Mesodermal cell (in vitro differentiated cells): ENCODE results near the gene MGME1.

Experiments
- H3K27ac ChIP-seq: 2 replicates; pipeline ENCODE4 v1.7.0; 2013; ENCODE audit warnings: mild to moderate bottlenecking, low read depth, low read length, moderate library complexity; ENCODE audit not compliant: severe bottlenecking
- H3K36me3 ChIP-seq: 2 replicates; pipeline ENCODE4 v1.7.1; 2013; ENCODE audit warnings: mild to moderate bottlenecking, low read length, moderate library complexity; ENCODE audit not compliant: control insufficient read depth, insufficient read depth
- H3K4me1 ChIP-seq: one replicate; pipeline ENCODE4 v1.7.1; 2013; ENCODE audit warnings: mild to moderate bottlenecking, low read length; ENCODE audit not compliant: insufficient read depth, control insufficient read depth, poor library complexity, severe bottlenecking
- H3K4me3 ChIP-seq: 2 replicates; pipeline ENCODE4 v1.7.0; 2013; ENCODE audit warnings: low read length, control low read depth, mild to moderate bottlenecking; ENCODE audit not compliant: insufficient read depth, poor library complexity, severe bottlenecking; ENCODE audit errors: extremely low read depth
- H3K9me3 ChIP-seq: 2 replicates; pipeline ENCODE4 v1.7.1; 2013; ENCODE audit warnings: mild to moderate bottlenecking, low read length, moderate library complexity; ENCODE audit not compliant: control insufficient read depth
- WGBS, 2 experiments: methylation state at CpG; one replicate each; pipeline ENCODE4 v1.1.5; 2013; ENCODE audit warnings: missing lambda C conversion rate in 2 of 2; ENCODE audit not compliant: insufficient coverage in 2 of 2; 5-methylcytosine and 5-hydroxymethylcytosine counted together

MGME1 gene

DNA sequence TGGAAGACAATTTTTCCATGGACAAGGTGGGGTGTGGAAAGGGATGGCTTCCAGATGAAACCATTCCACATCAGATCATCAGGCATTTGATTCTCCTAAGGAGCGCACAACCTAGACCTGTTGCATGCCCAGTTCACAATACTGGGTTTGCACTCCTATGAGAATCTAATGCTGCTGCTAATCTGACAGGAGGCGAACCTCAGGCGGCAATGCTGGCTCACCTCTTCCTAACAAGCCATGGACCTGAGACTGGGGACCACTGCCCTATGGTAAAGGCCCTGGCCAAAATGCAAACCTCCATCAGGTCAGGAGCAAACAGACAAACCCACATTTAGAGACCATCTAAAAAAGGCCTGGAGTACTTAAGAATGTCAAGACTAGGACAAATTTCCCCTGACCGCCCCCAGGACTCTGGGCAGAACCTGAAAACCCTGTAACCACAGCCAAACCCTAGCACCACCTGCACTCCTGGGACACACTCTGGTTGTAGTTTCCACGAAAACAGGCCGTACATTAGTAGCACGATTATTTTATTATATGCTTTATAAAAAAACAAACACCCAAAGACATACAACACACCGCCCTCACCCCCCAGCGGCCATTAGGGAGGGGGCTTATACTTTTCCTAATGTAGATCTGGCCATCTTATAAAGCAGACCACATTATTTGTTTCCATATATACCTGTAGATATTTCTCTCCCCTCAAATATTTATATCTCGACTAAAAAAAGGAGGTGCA lies 27.6 kb upstream of the MGME1 start:
- WGBS, 2 experiments: 93 to 100% methylated on average over 3 to 5 of the region's 10 CpGs
- Histone ChIP-seq H3K27ac (no peak overlapping the region), H3K36me3 (peaks cover 57% of the 10 kb centered on the region), H3K4me1 (peaks cover 14% of the 10 kb centered on the region), H3K4me3 (no peak overlapping the region), H3K9me3 (no peaks in the 10 kb centered on the region)

DNA sequence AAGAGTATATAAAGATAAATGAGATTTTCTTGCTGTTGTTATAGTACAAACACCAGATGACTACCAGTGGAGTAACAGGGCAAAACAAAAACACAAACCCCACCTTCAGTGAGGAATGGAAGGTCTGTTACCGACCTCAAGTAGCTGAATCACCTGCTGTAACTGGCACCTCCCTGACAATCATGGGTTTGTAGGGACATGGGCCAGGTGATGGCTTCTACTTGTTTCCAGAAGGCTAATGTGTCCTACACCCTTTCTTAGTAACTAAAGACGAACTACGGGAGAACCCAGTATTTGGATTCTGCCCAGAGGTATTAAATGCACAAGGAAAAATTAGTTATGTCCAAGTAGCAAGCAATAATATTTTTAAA lies 27.0 kb upstream of the MGME1 start:
- no peak overlapping the region for H3K4me3 ChIP-seq
- H3K27ac ChIP-seq: no peak overlapping the region
- H3K36me3 ChIP-seq: peaks cover 63% of the 10 kb centered on the region
- H3K4me1 ChIP-seq: peaks cover 8% of the 10 kb centered on the region
- H3K9me3 ChIP-seq: no peaks in the 10 kb centered on the region
- no CpG with 5 or more reads among the region's 3 CpGs for WGBS, 2 experiments

DNA sequence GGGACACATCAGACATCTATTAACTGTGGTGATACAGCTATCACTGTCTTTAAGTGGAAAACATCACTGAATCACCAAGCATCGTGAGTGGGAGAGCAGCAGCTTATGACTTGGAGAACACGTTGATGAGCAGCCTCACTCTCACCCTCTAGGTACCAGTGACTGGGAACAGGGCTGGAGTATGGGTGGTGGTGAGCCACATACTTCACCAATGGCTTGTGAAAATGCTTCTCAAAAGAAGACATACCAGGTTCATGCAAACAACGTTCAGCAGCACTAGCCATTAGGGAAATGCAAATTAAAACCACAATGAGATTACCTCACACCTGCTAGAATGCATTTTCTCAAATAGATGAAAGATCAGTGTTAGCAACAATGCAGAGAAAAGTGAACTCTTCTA lies 25.5 kb upstream of the MGME1 start:
- Histone ChIP-seq H3K9me3 (no peaks in the 10 kb centered on the region), H3K27ac (no peak overlapping the region), H3K4me1 (no peaks in the 10 kb centered on the region), H3K36me3 (peaks cover 76% of the 10 kb centered on the region), H3K4me3 (no peak overlapping the region)
- 86% methylated on average over 3 of the region's 3 CpGs; no CpG with 5 or more reads in 1 of the 2 experiments for WGBS, 2 experiments

DNA sequence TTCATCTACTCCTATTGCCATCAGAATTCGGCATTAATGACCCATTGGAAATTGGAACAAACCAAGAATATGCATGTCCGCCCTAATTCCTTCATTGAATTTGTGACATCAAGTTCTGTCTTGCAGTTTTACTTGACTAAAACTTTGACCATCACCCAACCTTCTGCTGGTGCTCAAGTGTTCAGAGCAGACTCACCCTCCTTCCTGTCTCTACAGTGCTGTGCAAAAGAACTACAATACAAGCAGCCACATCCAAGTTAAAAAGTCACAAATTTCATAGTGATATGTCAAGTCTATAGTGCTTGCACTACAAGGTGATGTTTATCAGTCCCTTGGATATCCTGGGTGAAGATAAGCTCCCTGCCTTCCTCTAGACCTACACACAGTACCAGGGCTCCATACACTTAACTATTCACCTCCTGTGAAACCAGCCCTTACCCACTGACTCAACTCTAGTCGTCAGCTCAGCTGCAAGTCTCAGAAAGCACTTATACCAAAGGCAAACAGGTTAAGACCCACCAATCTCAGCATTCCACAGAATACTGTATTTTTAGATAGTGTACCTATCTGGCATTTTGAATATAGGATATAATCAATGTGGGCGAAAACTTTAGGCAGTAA lies 23.9 kb upstream of the MGME1 start:
- Histone ChIP-seq H3K27ac (no peak overlapping the region), H3K4me3 (no peak overlapping the region), H3K4me1 (no peaks in the 10 kb centered on the region), H3K36me3 (peaks cover 92% of the 10 kb centered on the region), H3K9me3 (no peaks in the 10 kb centered on the region)
- 95 to 100% methylated on average over 2 to 3 of the region's 4 CpGs for WGBS, 2 experiments

DNA sequence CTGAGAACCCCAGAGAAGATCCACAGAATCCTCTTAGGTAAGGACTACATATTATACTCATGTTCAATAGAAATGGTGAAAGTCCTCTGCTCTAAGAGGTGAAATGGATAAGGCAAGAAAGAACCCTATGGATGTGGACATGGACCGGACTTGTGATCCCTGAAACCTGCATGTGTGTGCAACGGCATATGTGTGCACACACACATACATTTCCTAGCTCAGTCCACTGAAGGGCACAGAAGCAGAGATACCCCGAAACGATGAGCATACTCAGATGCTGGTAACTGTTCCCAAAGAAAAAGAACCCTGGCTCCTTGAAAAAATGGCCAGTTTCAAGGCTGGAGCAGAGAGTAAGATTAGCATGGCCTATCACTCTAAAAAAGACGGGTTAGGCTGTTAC lies 22.8 kb upstream of the MGME1 start:
- H3K36me3 ChIP-seq: peaks cover 97% of the 10 kb centered on the region
- WGBS, 2 experiments: 94 to 100% methylated on average over 2 to 3 of the region's 5 CpGs

DNA sequence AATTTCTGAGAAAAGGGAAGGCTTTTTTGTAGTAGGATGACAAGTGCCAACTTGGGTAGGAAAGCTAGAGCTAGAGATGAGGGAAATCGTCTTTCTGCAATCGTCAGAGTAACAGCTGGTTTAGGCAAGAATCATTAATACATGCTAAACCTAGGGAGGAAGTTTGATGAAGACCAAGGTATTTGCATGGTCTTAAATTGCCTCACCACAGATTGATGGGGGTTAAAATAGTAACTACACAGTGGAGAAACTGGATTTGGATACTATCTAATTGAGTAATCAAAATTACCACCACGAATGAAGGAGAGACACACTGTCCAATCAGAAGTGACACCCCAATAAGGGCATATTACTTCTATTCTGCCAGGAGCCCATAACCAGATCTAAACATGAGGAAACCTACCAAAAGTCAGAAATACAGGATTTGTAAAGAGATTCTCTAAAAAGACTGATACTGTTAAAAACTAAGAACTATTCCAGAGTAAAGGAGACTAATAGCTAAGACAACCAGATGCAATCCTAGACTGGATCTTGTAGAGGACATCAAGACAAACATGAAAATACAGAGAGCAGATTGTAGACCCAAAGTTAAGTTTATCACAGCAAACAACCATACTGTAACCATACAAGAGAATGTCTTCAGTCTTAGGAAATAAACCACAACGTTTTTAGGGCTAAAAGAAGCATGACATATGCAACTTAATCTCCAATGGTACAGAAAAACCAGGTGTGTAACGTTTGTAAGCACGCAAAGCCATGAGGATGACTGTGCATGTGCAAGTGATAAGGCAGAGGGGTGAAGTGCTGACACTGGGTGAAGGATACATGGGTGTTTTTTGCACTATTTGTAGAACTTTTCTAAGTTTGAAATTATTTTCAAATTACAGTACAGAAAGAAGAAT lies 22.0 kb upstream of the MGME1 start:
- Histone ChIP-seq H3K4me1 (no peaks in the 10 kb centered on the region), H3K27ac (no peak overlapping the region), H3K36me3 (peaks cover 97% of the 10 kb centered on the region), H3K4me3 (no peak overlapping the region), H3K9me3 (no peaks in the 10 kb centered on the region)
- WGBS, 2 experiments: 95 to 100% methylated on average over 2 to 5 of the region's 6 CpGs

More for the DNA sequence above, 22.8 kb upstream of the MGME1 start:
- Histone ChIP-seq H3K9me3 (no peaks in the 10 kb centered on the region), H3K4me3 (no peak overlapping the region), H3K4me1 (no peaks in the 10 kb centered on the region), H3K27ac (no peak overlapping the region)

DNA sequence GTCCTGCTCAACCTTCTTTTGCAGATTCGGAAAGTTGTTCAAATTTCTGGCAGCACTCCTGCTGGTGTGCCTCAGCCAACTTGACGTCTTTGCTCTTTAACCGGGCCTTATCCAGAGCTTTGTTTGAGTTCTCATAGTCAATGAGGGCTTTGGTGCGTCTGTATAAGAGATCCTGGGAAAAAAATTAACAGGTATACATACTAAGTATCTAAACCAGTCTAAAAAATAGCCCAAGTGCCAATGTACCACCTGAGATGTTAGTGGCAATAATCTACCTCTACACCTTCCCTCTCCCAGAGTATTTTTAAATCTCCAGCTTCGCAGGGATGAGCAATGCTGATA lies 21.4 kb upstream of the MGME1 start:
- Histone ChIP-seq H3K36me3 (peaks cover 97% of the 10 kb centered on the region), H3K4me3 (no peak overlapping the region), H3K4me1 (no peaks in the 10 kb centered on the region), H3K27ac (no peak overlapping the region), H3K9me3 (no peaks in the 10 kb centered on the region)
- 95 to 100% methylated on average over 2 to 3 of the region's 5 CpGs for WGBS, 2 experiments

DNA sequence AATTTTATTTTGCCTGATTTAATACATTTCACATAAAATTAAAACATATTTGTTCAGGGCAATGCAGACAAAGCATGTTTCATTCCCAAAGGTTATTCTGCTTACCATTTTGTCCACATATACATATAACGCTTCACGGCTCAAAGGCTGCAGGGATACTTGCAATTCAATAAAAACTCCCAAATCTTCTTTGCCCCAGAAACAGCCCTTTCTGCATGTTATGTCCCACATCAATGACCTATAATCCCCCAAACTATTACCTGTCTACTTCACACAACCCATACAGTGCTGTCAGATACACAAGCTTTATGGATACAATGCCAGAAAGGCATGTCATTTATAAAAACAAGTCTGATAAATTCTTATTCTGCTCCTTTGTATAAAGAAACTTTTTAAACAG lies 20.4 kb upstream of the MGME1 start:
- Histone ChIP-seq H3K36me3 (peaks cover 97% of the 10 kb centered on the region), H3K4me1 (no peaks in the 10 kb centered on the region), H3K4me3 (no peak overlapping the region), H3K27ac (no peak overlapping the region), H3K9me3 (no peaks in the 10 kb centered on the region)
- WGBS, 2 experiments: 98 to 100% methylated on average over 2 of the region's 2 CpGs

DNA sequence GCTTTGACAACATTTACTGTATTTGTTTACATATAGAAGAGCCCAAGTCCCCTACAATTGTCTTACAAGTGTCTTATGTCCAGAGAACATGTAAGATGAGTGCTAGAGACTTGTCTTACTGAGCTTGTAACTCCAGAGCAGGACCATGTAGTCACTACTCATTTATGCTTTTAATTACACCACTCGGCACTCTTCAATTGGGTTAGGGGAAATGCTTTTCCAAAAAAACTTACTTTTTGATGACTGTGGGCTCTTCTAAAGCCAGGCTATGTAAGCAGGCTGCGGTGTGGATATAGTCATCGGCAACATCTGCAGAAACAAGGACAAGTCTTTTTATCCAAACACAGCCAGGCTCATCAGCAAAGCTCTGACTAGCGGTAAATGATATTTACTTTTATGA lies 18.9 kb upstream of the MGME1 start:
- WGBS, 2 experiments: 100% methylated on average over 1 of the region's 4 CpGs
- Histone ChIP-seq H3K36me3 (peaks cover 98% of the 10 kb centered on the region), H3K9me3 (no peaks in the 10 kb centered on the region), H3K4me1 (no peaks in the 10 kb centered on the region), H3K27ac (no peak overlapping the region), H3K4me3 (no peak overlapping the region)

DNA sequence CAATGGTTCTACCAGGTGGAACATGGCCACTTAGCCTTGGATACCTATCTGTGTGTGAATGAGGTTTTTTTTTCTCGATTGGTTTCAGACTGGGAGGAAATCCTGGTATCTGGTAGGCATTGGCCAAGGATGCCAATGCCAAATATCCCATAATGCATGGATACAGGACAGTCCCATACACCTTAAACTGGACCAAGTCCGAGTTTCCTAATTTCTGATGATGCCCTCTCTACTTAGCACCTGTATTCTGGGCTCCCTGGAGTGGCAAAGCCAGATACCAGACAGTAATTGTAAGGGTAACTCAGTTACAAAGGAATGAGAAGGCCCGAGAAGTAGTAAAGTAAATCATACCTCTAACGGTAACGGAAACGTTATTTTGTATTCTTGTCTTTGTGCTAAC lies 18.1 kb upstream of the MGME1 start:
- H3K27ac ChIP-seq: no peak overlapping the region
- H3K36me3 ChIP-seq: peaks cover 98% of the 10 kb centered on the region
- no peaks in the 10 kb centered on the region for H3K9me3 ChIP-seq
- no peak overlapping the region for H3K4me3 ChIP-seq
- WGBS, 2 experiments: 67 to 98% methylated on average over 3 to 5 of the region's 6 CpGs
- no peaks in the 10 kb centered on the region for H3K4me1 ChIP-seq
